Measurements from ENCODE around the gene TMEM176B. TPM values are rescaled to one million over a fixed set of nuclear protein-coding genes. Genes with fewer than 3 reads are reported as not detected.

The TMEM176B gene
- total and polyA plus RNA-seq, 2 of the 13 experiments (the other 11 are each of a cell fraction or from before 2014, with no cell fraction given) = not detected

DNA sequence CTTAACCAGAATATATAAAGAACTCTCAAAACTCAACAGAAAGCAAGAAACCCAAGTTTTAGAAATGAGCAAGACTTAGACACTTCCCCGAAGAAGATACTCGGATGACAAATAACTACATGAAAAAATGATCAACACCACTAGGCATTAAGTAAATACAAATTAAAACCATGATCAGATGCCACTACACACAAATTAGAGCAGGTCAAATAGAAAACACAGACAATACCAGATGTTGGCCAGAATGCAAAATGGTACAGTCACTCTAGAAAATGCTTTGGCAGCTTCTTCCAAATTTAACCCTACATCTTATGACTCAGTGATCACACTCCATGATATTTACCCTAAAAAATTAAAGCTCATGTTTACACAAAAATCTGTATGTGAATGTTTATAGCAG, 18.8 kb upstream of the TMEM176B start (continued):
- no peak for TF ChIP-seq BCL6 (CRISPR knock-in tag; IDR thresholded peaks at IDR 0.05)
- TF ChIP-seq NFE2 (CRISPR knock-in tag; IDR thresholded peaks at IDR 0.05) = no peak
- TF ChIP-seq RXRA (CRISPR knock-in tag; IDR thresholded peaks at IDR 0.05) = no peak
- TF ChIP-seq ZBTB42 (CRISPR knock-in tag; IDR thresholded peaks at IDR 0.05) = no peak
- no peak for TF ChIP-seq CREM (IDR thresholded peaks at IDR 0.05)
- TF ChIP-seq CREM (CRISPR knock-in tag; IDR thresholded peaks at IDR 0.05) = no peak
- TF ChIP-seq HNRNPLL (IDR thresholded peaks at IDR 0.05; ENCODE audit: low read depth, low read length, poor library complexity, severe bottlenecking) = no peak
- TF ChIP-seq SMAD1 (CRISPR knock-in tag; IDR thresholded peaks at IDR 0.05; ENCODE audit: borderline replicate concordance, low read depth) = no peak

DNA sequence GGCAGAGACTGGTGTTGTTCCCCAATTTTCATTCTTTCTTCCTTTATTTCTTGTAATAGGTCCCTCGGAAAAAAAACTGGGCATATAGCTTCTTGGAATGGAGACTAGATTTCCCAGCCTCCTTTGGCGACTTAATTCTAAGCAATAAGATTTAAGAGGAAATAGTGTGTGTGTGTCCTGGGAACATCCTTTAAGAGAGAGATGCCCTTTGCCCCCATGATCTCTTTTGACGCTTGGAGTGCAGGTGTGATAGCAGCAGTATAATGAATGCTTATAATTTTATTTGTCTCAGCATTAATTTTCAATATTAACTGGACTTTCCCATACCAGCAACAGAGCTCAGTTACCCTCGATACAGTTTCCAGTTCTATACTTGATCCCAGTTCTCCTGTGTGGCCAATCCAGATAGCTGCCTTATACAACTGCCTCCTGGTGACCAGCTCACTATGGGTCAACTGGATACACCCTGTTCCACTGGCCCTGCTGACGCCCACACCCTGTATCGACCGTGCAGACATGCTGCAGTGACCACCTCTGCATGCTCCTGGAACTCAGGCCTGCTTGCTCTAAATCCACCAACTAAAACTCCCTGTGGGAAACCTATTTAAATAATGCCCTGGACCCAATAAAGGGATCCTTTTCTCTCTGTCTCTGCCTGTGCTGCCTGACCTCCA, 14.3 kb upstream of the TMEM176B start:
- CTCF ChIA-PET (ENCODE audit: low intra/inter-chr PET ratio, low total read pairs) = no interaction called here
- H3K4me2 ChIP-seq (ENCODE audit: low read depth, low read length) = no peak overlapping the region
- POLR2A ChIA-PET = no interaction called here
- WGBS (ENCODE audit: low lambda C conversion rate) = 18% methylated on average over 7 of the region's 7 CpGs
- H3K9ac ChIP-seq (ENCODE audit: insufficient read depth, low read depth, low read length) = no peak overlapping the region
- intact Hi-C loops (cut with micrococcal nuclease; ENCODE audit: unreplicated experiment) (no loop called here), in situ Hi-C loops (cut with HindIII; ENCODE audit: extremely low pct_ligation_motif_present, low pct_unique_long_range_greater_than_20kb) (no loop called here)
- no peak overlapping the region for H2AFZ ChIP-seq (ENCODE audit: low read length)
- FAIRE-seq (no peak), ATAC-seq (no peak), DNase-seq (ENCODE audit: low spot score) (no peak)
- no peak overlapping the region for H3K4me3 ChIP-seq (replicated peaks in 1 of 3; ENCODE audit: insufficient read depth in 1 of 3, low read depth in 2 of 3, low read length in 3 of 3)
- H4K20me1 ChIP-seq (ENCODE audit: insufficient read depth, low read length) = no peaks in the 10 kb centered on the region
- H3K27me3 ChIP-seq (ENCODE audit: control insufficient read depth in 1 of 2, insufficient read depth in 2 of 2, low read length in 2 of 2) = no peaks in the 10 kb centered on the region
- TF ChIP-seq POLR2G (IDR thresholded peaks at IDR 0.05; ENCODE audit: low read depth, low read length) = no peak
- TF ChIP-seq KLF12 (CRISPR knock-in tag; IDR thresholded peaks at IDR 0.05; ENCODE audit: borderline replicate concordance) = no peak
- no peak for TF ChIP-seq ZFP36L1 (CRISPR knock-in tag; IDR thresholded peaks at IDR 0.05)
- no peak for TF ChIP-seq ZMYM2 (CRISPR knock-in tag; IDR thresholded peaks at IDR 0.05)
- TF ChIP-seq ZNF761 (CRISPR knock-in tag; conservative IDR thresholded peaks at IDR 0.05) = no peak
- TF ChIP-seq HOXA7 (CRISPR knock-in tag; IDR thresholded peaks at IDR 0.05) = no peak
- TF ChIP-seq, protein P1, sequence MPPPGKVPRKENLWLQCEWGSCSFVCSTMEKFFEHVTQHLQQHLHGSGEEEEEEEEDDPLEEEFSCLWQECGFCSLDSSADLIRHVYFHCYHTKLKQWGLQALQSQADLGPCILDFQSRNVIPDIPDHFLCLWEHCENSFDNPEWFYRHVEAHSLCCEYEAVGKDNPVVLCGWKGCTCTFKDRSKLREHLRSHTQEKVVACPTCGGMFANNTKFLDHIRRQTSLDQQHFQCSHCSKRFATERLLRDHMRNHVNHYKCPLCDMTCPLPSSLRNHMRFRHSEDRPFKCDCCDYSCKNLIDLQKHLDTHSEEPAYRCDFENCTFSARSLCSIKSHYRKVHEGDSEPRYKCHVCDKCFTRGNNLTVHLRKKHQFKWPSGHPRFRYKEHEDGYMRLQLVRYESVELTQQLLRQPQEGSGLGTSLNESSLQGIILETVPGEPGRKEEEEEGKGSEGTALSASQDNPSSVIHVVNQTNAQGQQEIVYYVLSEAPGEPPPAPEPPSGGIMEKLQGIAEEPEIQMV (CRISPR knock-in tag; IDR thresholded peaks at IDR 0.05; ENCODE audit: low read depth) = no peak
- TF ChIP-seq ZBTB8A (CRISPR knock-in tag; IDR thresholded peaks at IDR 0.05; ENCODE audit: borderline replicate concordance, low read depth) = no peak
- TF ChIP-seq KDM5B (CRISPR knock-in tag; IDR thresholded peaks at IDR 0.05; ENCODE audit: borderline replicate concordance) = no peak
- no peak for TF ChIP-seq ZSCAN29 (CRISPR knock-in tag; conservative IDR thresholded peaks at IDR 0.05)
- no peak for TF ChIP-seq FOXA1 (IDR thresholded peaks at IDR 0.05)
- TF ChIP-seq FOXA1 (CRISPR knock-in tag; IDR thresholded peaks at IDR 0.05) = no peak
- TF ChIP-seq ZNF816 (CRISPR knock-in tag; IDR thresholded peaks at IDR 0.05; ENCODE audit: borderline replicate concordance) = no peak
- H3K4me1 ChIP-seq (ENCODE audit: insufficient read depth, low read length) = no peaks in the 10 kb centered on the region
- no peak overlapping the region for H3K27ac ChIP-seq (ENCODE audit: extremely low read length, insufficient read depth, low read length)
- no peaks in the 10 kb centered on the region for H3K36me3 ChIP-seq (replicated peaks in 1 of 2; ENCODE audit: control insufficient read depth in 1 of 2, insufficient read depth in 2 of 2, low read length in 2 of 2)
- no peaks in the 10 kb centered on the region for H3K79me2 ChIP-seq (ENCODE audit: insufficient read depth, low read length)
- H3K9me3 ChIP-seq (ENCODE audit: low read length) = peaks cover 7% of the 10 kb centered on the region; the same call in 1 of the 2 replicates
- no TSS peak for BruUV-seq (replicated peaks)
